Keratinocyte (primary cell): ENCODE data around the gene CA14. TPM values are rescaled to one million over a fixed set of nuclear protein-coding genes. Genes with fewer than 3 reads are reported as not detected.

Source experiments
- DNase-seq: peaks from one replicate; pipeline ENCODE4 v3.0.0-alpha.2; 2011; ENCODE audit warnings: low read depth, missing footprints, low spot score
- FAIRE-seq: peaks from 2 replicates; lab custom pipeline; 2011; peaks lifted over from hg19 to GRCh38; lab: Jason Lieb, UNC
- H2AFZ ChIP-seq: 2 replicates; pipeline ENCODE4 v1.6.0; 2012; ENCODE audit warnings: low read length, control low read depth, inconsistent platforms; ENCODE audit not compliant: control insufficient read depth
- H3K27ac ChIP-seq: 2 replicates; pipeline ENCODE4 v1.5.1; 2011; ENCODE audit warnings: low read length; ENCODE audit not compliant: control insufficient read depth, insufficient read depth
- H3K27me3 ChIP-seq: 3 replicates; pipeline ENCODE4 v1.6.0; 2011; ENCODE audit warnings: low read length; ENCODE audit not compliant: control insufficient read depth, insufficient read depth; ENCODE audit errors: extremely low read depth
- H3K36me3 ChIP-seq, 2 experiments: 2 replicates in 1 of 2; 3 replicates in 1 of 2; pipeline ENCODE4 v1.5.1; 2011; ENCODE audit warnings: low read length in 2 of 2, mild to moderate bottlenecking in 1 of 2; ENCODE audit not compliant: control insufficient read depth in 2 of 2, insufficient read depth in 2 of 2; ENCODE audit errors: extremely low read depth in 1 of 2
- H3K4me1 ChIP-seq: 3 replicates; pipeline ENCODE4 v1.5.1; 2011; ENCODE audit warnings: low read length; ENCODE audit not compliant: control insufficient read depth, insufficient read depth; ENCODE audit errors: extremely low read depth
- H3K4me2 ChIP-seq: 3 replicates; pipeline ENCODE4 v1.6.0; 2011; ENCODE audit warnings: low read depth, low read length; ENCODE audit not compliant: control insufficient read depth, insufficient read depth; ENCODE audit errors: extremely low read depth
- H3K4me3 ChIP-seq, 3 experiments: fragments of 200-600 bp in 1 of 3; sonication (generic) in 1 of 3; 2 replicates in 2 of 3; 3 replicates in 1 of 3; pipeline ENCODE4 v1.5.1; 2011 to 2016; ENCODE audit warnings: low read length in 3 of 3, mild to moderate bottlenecking in 3 of 3, control low read depth in 2 of 3, inconsistent platforms in 1 of 3, low read depth in 1 of 3, mixed read lengths in 1 of 3, mixed run types in 1 of 3, moderate library complexity in 1 of 3; ENCODE audit not compliant: control insufficient read depth in 2 of 3, insufficient read depth in 2 of 3; ENCODE audit errors: extremely low read depth in 1 of 3
- H3K79me2 ChIP-seq: 2 replicates; pipeline ENCODE4 v1.6.0; 2012; ENCODE audit warnings: low read length; ENCODE audit not compliant: control insufficient read depth, insufficient read depth
- H3K9ac ChIP-seq: 3 replicates; pipeline ENCODE4 v1.6.0; 2011; ENCODE audit warnings: low read length; ENCODE audit not compliant: control insufficient read depth, insufficient read depth; ENCODE audit errors: extremely low read depth
- H3K9me1 ChIP-seq: 3 replicates; pipeline ENCODE4 v1.6.0; 2011; ENCODE audit warnings: low read length; ENCODE audit not compliant: control insufficient read depth, insufficient read depth; ENCODE audit errors: extremely low read depth
- H3K9me3 ChIP-seq: 2 replicates; pipeline ENCODE4 v1.5.1; 2012; ENCODE audit warnings: low read depth, low read length; ENCODE audit not compliant: control insufficient read depth
- H4K20me1 ChIP-seq: 3 replicates; pipeline ENCODE4 v1.6.0; 2011; ENCODE audit warnings: low read length; ENCODE audit not compliant: control insufficient read depth, insufficient read depth; ENCODE audit errors: extremely low read depth
- EZH2 ChIP-seq: IDR thresholded peaks from one replicate; pipeline ENCODE4 v1.6.1; 2012; ENCODE audit warnings: inconsistent platforms, mild to moderate bottlenecking, low read length, moderate library complexity
- dilution Hi-C: fragments of 300-500 bp; cut with MboI; formaldehyde crosslinking; loops from one replicate; pipeline ENCODE4 v1.7.0; 2020; ENCODE audit warnings: low sequenced_read_pairs; ENCODE audit not compliant: extremely low pct_ligation_motif_present
- polyA plus RNA-seq, 5 experiments: library from polyadenylated mRNA; depleted of rRNA in 3 of 5; stranded (reverse) in 3 of 5; stranded (forward) in 1 of 5; unstranded in 1 of 5; fragments of >200 nt; gene quantifications; 1 replicate in 1 of 5; 2 replicates in 3 of 5; 3 replicates in 1 of 5; pipeline versions ENCODE4 v1.2.1 to v1.2.3, GENCODE V29; 2011 to 2012; ENCODE audit warnings: missing spikeins in 2 of 5, low read depth in 1 of 5, low replicate concordance in 1 of 5
- TF ChIP-seq, protein P1 (sequence below), 3 experiments: IDR thresholded peaks in 1 of 3; conservative IDR thresholded peaks in 1 of 3; optimal IDR thresholded peaks in 1 of 3; 2 replicates in 2 of 3; 3 replicates in 1 of 3; pipeline versions ENCODE3 to v1.5.1; 2011; ENCODE audit warnings: low read length in 3 of 3, mild to moderate bottlenecking in 3 of 3, moderate library complexity in 2 of 3, control low read depth in 1 of 3, inconsistent platforms in 1 of 3; ENCODE audit not compliant: insufficient read depth in 2 of 3; ENCODE audit errors: extremely low read depth in 1 of 3

Gene CA14
- polyA plus RNA-seq, 1 donor (not counting 4 experiments of a cell fraction or from before 2014, with no cell fraction given), result 0.24 TPM

DNA sequence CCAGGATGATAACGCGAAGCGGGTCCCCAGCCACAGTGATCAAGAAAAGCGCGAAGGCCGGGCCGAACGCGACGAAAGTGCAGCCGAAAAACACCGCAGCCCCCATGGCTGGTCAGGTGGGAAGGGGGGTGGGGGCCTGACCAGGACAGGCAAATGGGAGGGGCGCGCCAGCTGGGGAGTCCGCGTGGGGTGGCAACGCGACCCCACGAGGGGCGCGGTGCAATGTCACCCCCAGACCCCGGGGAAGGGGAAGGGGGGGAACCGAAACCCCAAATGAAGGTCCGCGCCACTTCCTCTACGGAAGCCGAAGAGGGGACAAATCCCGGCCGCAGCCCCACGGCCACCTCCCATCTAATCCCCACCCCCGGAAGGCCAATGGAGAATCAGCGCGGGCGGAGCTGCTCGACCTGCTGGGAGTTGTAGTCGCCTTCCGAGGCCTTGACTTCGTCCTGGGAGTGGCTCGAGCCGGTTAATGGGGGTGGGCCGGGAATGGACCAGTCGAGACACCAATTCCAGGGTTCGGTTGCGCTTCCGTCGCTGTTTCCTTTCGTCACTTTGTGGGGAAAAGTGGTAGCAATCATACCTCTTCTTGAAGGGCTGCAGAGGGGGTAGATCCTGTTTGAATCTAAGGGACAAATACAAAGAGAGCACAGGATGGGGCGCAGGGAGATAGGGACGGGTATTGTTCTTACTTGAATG lies 11.3 kb downstream of the CA14 start, which contains the start of gene APH1A:
APH1A (minus strand) TSS at position 312 of the 699 bp plus-strand sequence; CDS start at position 106, 206 bp downstream.
- no peaks in the 10 kb centered on the region for H3K27me3 ChIP-seq

DNA sequence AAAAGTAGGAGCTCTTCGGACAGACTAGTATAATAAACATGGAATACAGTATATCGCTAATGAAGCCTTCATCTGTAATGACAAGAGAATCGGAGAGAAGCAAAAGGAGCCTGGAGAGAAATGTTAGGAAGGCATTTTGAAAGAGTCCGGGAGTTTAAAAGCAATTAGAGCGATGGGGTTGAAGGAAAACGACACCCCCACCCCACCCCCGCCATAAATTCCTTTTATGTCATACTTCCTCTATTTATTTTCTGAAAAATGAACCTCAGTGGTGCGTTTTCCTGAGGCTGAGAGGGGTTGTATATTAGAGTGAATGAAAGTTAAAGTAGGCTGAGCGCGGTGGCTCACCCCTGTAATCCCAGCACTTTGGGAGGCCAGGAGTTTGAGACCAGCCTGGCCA lies 11.9 kb downstream of the CA14 start:
- no peak for TF ChIP-seq EZH2
- TF ChIP-seq, protein P1, sequence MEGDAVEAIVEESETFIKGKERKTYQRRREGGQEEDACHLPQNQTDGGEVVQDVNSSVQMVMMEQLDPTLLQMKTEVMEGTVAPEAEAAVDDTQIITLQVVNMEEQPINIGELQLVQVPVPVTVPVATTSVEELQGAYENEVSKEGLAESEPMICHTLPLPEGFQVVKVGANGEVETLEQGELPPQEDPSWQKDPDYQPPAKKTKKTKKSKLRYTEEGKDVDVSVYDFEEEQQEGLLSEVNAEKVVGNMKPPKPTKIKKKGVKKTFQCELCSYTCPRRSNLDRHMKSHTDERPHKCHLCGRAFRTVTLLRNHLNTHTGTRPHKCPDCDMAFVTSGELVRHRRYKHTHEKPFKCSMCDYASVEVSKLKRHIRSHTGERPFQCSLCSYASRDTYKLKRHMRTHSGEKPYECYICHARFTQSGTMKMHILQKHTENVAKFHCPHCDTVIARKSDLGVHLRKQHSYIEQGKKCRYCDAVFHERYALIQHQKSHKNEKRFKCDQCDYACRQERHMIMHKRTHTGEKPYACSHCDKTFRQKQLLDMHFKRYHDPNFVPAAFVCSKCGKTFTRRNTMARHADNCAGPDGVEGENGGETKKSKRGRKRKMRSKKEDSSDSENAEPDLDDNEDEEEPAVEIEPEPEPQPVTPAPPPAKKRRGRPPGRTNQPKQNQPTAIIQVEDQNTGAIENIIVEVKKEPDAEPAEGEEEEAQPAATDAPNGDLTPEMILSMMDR (optimal IDR thresholded peaks at IDR 0.05 in 1 of 3, IDR thresholded peaks at IDR 0.05 in 1 of 3, conservative IDR thresholded peaks at IDR 0.05 in 1 of 3; ENCODE audit: extremely low read depth in 1 of 3, insufficient read depth in 2 of 3, low read length in 3 of 3), result no peak
- H3K27ac ChIP-seq, result peak overlapping the region; percentile 97
- no peaks in the 10 kb centered on the region for H3K9me3 ChIP-seq
- no peaks in the 10 kb centered on the region for H3K27me3 ChIP-seq
- peaks cover 20 to 27% of the 10 kb centered on the region in 2 experiments for H3K36me3 ChIP-seq
- H3K9me1 ChIP-seq, result no peaks in the 10 kb centered on the region
- H3K4me1 ChIP-seq, result peaks cover 9% of the 10 kb centered on the region
- dilution Hi-C loops, result no loop called here
- DNase-seq (no peak), FAIRE-seq (no peak)
- H3K4me3 ChIP-seq, result peak overlapping the region; percentile 86 to 91 (median 91)
- no peaks in the 10 kb centered on the region for H4K20me1 ChIP-seq
- peak overlapping the region; percentile 84 for H2AFZ ChIP-seq
- H3K4me2 ChIP-seq, result peak overlapping the region; percentile 88
- H3K79me2 ChIP-seq, result peaks cover 27% of the 10 kb centered on the region
- peak overlapping the region; percentile 99 for H3K9ac ChIP-seq

More for the DNA sequence above, 11.3 kb downstream of the CA14 start, which contains the start of gene APH1A:
- Histone ChIP-seq H2AFZ (peak within 1 kb of the TSS; percentile 84), H3K79me2 (peaks cover 27% of the 10 kb centered on the region), H3K36me3 (peaks cover 17 to 27% of the 10 kb centered on the region in 2 experiments), H3K27ac (peak within 1 kb of the TSS; percentile 97), H3K4me3 (peak within 1 kb of the TSS; percentile 86 to 91 (median 91)), H3K4me1 (peaks cover 9% of the 10 kb centered on the region), H3K9me1 (no peaks in the 10 kb centered on the region), H3K9me3 (no peaks in the 10 kb centered on the region), H3K4me2 (peak within 1 kb of the TSS; percentile 99), H3K9ac (peak within 1 kb of the TSS; percentile 99), H4K20me1 (no peaks in the 10 kb centered on the region)
- no peak for DNase-seq
- FAIRE-seq, result peak; percentile 41
- dilution Hi-C loops, result no loop called here
- TF ChIP-seq, protein P1 (optimal IDR thresholded peaks at IDR 0.05 in 1 of 3, IDR thresholded peaks at IDR 0.05 in 1 of 3, conservative IDR thresholded peaks at IDR 0.05 in 1 of 3; ENCODE audit: extremely low read depth in 1 of 3, insufficient read depth in 2 of 3, low read length in 3 of 3), result no peak
- TF ChIP-seq EZH2, result no peak
